Posterior cingulate gyrus (tissue), 11 donors: Measurements from ENCODE around the gene SYT4.
"Not testable (repeated sequence)": the region's sequence is repeated elsewhere in the genome, so short reads cannot be mapped to it uniquely, and the experiment has no call there.

Source experiments
- DNase-seq, 10 donors: peaks; one replicate each; pipeline versions ENCODE4 v3.0.0 to v3.0.0-alpha.2; 2020 to 2021; ENCODE audit warnings: mixed read lengths in 3 of 10
- intact Hi-C: fragments of 100-400 bp; cut with DNase I; formaldehyde crosslinking; loops from one replicate; pipeline ENCODE4 v1.15.1; 2023

Gene SYT4, protein sequence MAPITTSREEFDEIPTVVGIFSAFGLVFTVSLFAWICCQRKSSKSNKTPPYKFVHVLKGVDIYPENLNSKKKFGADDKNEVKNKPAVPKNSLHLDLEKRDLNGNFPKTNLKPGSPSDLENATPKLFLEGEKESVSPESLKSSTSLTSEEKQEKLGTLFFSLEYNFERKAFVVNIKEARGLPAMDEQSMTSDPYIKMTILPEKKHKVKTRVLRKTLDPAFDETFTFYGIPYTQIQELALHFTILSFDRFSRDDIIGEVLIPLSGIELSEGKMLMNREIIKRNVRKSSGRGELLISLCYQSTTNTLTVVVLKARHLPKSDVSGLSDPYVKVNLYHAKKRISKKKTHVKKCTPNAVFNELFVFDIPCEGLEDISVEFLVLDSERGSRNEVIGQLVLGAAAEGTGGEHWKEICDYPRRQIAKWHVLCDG

DNA sequence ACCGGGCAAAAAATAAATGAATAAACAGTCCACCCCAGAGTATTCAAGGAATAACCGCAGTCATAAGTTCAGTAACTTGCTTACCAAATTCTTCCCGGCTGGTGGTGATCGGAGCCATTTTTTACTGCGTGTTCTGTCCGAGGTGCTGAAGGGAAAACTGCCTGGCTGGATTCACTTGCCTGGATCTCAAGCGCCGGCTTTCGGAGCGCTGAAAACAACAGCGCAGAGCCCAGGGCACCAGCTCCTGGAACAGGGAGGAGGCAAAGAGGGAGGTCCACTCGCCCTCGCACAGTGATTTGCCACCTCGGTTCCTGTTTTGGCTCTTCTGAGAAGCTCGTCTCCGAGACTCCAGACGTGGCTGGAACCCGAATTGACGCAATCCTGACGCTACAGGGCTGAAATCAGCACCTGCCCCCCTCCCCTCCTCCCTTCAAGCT lies at the start of gene SYT4:
Gene SYT4, minus strand, starts transcription at position 327 of the 437 bp plus-strand sequence. Its CDS starts 209 bp downstream, at position 118.
- DNase-seq, result peak; percentile 41 to 97 (median 77)
- intact Hi-C loops, result loop anchor here (10.0 kb wide), 1 partner anchor 118 kb away; no protein-coding TSS in a partner anchor

DNA sequence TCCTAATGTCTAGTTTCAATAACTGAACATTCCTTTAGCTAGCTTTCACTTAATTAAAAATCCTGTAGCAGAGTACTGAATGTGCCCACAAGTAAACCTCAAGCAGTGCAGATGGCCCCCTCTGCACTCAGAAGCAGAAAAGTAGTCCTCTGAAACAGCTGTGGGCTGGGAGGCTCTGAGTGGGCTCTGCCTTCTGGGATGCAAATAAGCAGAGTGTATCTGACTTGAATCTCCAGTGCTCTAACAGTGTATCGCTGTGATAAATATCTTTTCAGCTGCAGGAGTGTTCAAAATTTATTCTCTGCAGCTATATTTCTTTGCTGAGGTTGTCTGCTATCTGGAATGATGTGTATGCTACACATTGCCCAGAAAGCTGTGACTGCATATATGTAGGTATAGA lies 44.8 kb upstream of the SYT4 start:
- DNase-seq, result no peak
- intact Hi-C loops, result no loop called here

- no peak for DNase-seq
- intact Hi-C loops, result no loop called here
Observed at GRCh38 chr18:43314941-43315340, 37.7 kb upstream of the SYT4 start.

GRCh38 chr18:43312891-43313290 lies 35.6 kb upstream of the SYT4 start:
- intact Hi-C loops, result no loop called here
- no peak for DNase-seq

- no peak for DNase-seq
- intact Hi-C loops, result no loop called here
Observed at GRCh38 chr18:43310239-43310638, 32.9 kb upstream of the SYT4 start.

DNA sequence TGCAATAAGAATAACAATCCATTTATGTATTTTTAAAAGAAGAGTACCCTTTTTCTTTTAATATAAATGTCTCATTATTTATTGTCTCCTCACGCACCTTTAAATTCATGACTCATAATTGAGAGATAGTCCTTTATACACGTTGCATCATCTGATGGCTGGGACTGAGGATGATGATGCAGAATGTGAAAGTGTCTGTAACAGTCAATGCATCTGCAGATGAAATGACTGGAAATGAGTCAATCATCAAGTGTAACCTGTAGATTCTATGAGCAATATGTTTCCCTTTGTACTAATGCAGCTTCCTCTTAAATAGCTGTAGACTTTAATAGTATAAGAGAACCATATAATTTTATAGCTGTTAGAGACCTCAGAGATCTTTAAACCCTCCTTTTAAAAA lies 26.1 kb upstream of the SYT4 start:
- DNase-seq, result no peak
- intact Hi-C loops, result no loop called here

- intact Hi-C loops, result not testable (repeated sequence)
Observed at GRCh38 chr18:43286187-43286586, 8.9 kb upstream of the SYT4 start.

GRCh38 chr18:43283299-43283698 lies 6.0 kb upstream of the SYT4 start:
- DNase-seq, result peak in 2 of 10 donors; percentile 53 to 62
- intact Hi-C loops, result no loop called here

More at GRCh38 chr18:43286187-43286586, 8.9 kb upstream of the SYT4 start:
- DNase-seq, result peak in 2 of 10 donors; percentile 23 to 59

GRCh38 chr18:43279015-43279744 lies 1.9 kb upstream of the SYT4 start:
- intact Hi-C loops, result loop anchor here (10.0 kb wide), 1 partner anchor 116 kb away; no protein-coding TSS in a partner anchor
- DNase-seq, result peak in 3 of 10 donors; percentile 21 to 72 (median 25)

GRCh38 chr18:43278355-43278754 lies 1.1 kb upstream of the SYT4 start:
- DNase-seq, result peak in 5 of 10 donors; percentile 9 to 74 (median 29)
- intact Hi-C loops, result loop anchor here (10.0 kb wide), 1 partner anchor 116 kb away; no protein-coding TSS in a partner anchor

- intact Hi-C loops, result loop anchor here (10.0 kb wide), 1 partner anchor 118 kb away; no protein-coding TSS in a partner anchor
- DNase-seq, result no peak
Observed at GRCh38 chr18:43276491-43276890, 799 bp downstream of the SYT4 start.

DNA sequence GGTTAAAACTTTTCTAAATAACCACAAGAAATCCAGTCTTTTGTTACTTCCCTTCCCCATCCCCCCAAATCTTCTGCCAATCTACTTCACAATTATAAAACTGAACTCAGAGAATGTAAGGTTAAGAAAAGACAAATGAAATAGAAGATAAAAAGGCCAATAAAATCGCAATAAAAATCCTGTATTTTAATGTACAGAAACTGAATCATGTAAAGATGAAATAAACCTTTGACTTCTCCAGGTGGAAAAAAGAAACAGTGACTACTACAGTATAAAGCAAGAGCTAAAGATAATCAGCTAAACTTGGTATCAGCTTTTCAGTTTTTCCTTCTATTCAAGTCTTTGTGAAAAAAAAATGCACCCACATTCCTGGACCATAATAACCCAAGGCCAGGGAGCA lies 1.7 kb downstream of the SYT4 start:
- intact Hi-C loops, result loop anchor here (10.0 kb wide), 1 partner anchor 119 kb away; no protein-coding TSS in a partner anchor

DNA sequence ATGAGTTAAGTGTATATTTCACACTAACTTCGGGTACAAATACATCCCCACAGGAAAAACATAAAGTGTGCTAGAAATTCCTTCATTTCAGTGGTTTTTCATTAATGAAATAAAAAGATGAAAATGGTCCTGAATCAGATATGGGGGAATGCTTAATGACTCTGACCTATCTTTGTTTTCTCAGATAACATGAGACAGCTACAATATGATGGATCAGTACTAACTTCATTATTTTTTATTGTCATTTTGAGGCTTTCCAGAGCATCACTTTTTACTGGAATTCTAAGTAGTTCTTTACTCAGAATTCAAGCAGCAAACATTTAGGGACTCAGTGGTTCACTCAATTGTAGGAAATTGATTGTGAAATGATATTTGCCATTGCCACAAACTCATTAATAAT lies 2.8 kb downstream of the SYT4 start:
- intact Hi-C loops, result loop anchor here (5.0 to 10.0 kb wide), 3 partner anchors 120 to 1162 kb away; no protein-coding TSS in a partner anchor

More for the DNA sequence above, 1.7 kb downstream of the SYT4 start:
- DNase-seq, result no peak

GRCh38 chr18:43271593-43272432 lies 5.5 kb downstream of the SYT4 start:
- intact Hi-C loops, result loop anchor here (2.0 to 10.0 kb wide), 4 partner anchors 123 to 1160 kb away; no protein-coding TSS in a partner anchor
- peak in 1 of 10 donors; percentile 43 for DNase-seq

More for the DNA sequence above, 2.8 kb downstream of the SYT4 start:
- DNase-seq, result no peak

DNA sequence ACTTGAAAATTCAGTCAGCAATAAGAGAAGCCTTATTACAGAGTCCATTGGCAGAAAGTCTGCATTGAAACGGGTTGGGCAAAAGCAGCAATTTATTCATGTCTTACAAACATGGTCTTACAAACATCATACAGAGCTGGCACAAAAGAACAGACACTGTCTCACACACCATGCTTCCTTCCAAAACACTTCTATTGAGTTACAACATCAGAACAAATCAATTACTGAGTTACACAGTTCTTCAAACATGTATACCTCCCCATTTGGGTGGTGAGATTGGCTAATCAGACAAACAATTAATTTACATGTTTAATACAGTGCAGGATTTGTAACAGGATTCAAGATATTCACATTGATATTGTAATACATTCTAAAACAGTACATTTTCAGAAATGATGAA lies 9.5 kb downstream of the SYT4 start:
- DNase-seq, result no peak
- intact Hi-C loops, result no loop called here

- peak in 1 of 10 donors; percentile 41 for DNase-seq
- intact Hi-C loops, result no loop called here
Observed at GRCh38 chr18:43265465-43265864, 11.8 kb downstream of the SYT4 start.

DNA sequence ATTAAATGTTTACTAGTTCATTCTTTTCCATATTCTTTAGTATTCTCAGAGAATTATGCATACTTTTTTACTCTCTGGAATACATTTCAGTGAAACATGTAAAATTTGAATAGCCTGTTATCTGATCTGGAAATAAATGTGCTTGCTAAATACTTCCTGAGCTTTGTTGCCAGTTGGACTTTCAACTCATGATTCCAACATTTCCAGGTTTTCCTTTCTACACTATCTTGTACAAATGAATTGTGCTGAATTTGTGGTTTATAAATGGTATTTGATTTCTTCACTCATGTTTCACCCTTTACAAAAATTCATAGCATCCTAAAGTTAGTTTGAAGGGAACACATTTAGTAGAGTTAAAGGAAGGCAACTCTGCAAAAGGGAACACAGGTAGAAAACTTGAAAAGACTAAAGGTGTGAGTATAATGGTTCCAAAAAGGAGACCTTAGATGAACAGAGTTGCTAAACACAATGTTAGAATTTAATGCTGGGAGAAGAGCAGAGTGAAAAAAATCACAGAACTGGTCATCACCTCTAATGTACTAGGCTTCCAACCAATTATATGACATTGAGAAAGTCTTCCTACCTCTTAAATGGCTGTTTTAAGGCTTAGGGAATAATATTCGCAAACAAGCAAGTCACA lies 28.6 kb downstream of the SYT4 start:
- no peak for DNase-seq
- intact Hi-C loops, result no loop called here

- intact Hi-C loops, result no loop called here
- DNase-seq, result no peak
Observed at GRCh38 chr18:43247944-43248343, 29.3 kb downstream of the SYT4 start.

GRCh38 chr18:43238429-43238828 lies 38.9 kb downstream of the SYT4 start:
- no peak for DNase-seq
- intact Hi-C loops, result loop anchor here (10.0 kb wide), 1 partner anchor 54 kb away; no protein-coding TSS in a partner anchor
